WTC11 (cell line): ENCODE measurements around the gene GAR1.

ENCODE experiments used
- ETV6 ChIP-seq: sonication (generic); formaldehyde crosslinking; IDR thresholded peaks from 2 replicates; pipeline ENCODE4 v1.8.1; 2022; ENCODE audit warnings: mild to moderate bottlenecking, missing genetic modification reagents
- SP1 ChIP-seq: sonication (generic); formaldehyde crosslinking; conservative IDR thresholded peaks from 2 replicates; pipeline ENCODE4 v1.8.1; 2022; ENCODE audit warnings: missing genetic modification reagents
- TF ChIP-seq, protein P1 (sequence below): fragments of 200-600 bp; IDR thresholded peaks from 2 replicates; pipeline ENCODE4 v1.8.0; 2022; ENCODE audit warnings: antibody characterized with exemption
- TF ChIP-seq, protein P2 (sequence below): sonication (generic); formaldehyde crosslinking; IDR thresholded peaks from 2 replicates; pipeline ENCODE4 v1.8.1; 2022; ENCODE audit warnings: low read depth, mild to moderate bottlenecking, moderate library complexity, missing genetic modification reagents, borderline replicate concordance
- TF ChIP-seq, protein P3 (sequence below): sonication (generic); formaldehyde crosslinking; conservative IDR thresholded peaks from 2 replicates; pipeline ENCODE4 v1.8.1; 2022; ENCODE audit warnings: mild to moderate bottlenecking, missing genetic modification reagents
- TF ChIP-seq, protein P4 (sequence below): sonication (generic); formaldehyde crosslinking; IDR thresholded peaks from 2 replicates; pipeline ENCODE4 v1.8.1; 2023; ENCODE audit warnings: mild to moderate bottlenecking, missing genetic modification reagents, moderate library complexity

DNA sequence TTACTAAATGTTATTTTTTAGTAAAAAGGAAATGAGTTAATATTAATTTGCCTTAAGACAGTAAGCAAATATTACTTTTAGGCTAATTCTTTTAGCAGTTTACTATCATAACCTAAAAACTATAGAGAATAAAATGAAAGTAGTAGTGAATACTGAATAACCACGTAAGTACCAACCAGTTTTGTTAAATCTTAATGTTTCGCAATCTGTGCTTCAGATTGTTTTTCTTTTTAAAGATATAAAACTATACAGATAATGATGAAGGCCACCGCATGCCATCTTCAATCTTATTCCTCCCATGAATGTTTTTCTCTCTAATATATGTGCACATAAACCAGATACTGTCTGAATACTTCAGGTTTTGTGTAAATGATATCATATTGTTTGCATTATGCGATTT is 18.2 kb downstream of the GAR1 start:
- TF ChIP-seq SP1 (CRISPR knock-in tag) (no peak), ETV6 (no peak)
- TF ChIP-seq, protein P1, sequence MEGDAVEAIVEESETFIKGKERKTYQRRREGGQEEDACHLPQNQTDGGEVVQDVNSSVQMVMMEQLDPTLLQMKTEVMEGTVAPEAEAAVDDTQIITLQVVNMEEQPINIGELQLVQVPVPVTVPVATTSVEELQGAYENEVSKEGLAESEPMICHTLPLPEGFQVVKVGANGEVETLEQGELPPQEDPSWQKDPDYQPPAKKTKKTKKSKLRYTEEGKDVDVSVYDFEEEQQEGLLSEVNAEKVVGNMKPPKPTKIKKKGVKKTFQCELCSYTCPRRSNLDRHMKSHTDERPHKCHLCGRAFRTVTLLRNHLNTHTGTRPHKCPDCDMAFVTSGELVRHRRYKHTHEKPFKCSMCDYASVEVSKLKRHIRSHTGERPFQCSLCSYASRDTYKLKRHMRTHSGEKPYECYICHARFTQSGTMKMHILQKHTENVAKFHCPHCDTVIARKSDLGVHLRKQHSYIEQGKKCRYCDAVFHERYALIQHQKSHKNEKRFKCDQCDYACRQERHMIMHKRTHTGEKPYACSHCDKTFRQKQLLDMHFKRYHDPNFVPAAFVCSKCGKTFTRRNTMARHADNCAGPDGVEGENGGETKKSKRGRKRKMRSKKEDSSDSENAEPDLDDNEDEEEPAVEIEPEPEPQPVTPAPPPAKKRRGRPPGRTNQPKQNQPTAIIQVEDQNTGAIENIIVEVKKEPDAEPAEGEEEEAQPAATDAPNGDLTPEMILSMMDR, result no peak
- TF ChIP-seq, protein P2, sequence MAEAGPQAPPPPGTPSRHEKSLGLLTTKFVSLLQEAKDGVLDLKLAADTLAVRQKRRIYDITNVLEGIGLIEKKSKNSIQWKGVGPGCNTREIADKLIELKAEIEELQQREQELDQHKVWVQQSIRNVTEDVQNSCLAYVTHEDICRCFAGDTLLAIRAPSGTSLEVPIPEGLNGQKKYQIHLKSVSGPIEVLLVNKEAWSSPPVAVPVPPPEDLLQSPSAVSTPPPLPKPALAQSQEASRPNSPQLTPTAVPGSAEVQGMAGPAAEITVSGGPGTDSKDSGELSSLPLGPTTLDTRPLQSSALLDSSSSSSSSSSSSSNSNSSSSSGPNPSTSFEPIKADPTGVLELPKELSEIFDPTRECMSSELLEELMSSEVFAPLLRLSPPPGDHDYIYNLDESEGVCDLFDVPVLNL (CRISPR knock-in tag), result no peak
- TF ChIP-seq, protein P3, sequence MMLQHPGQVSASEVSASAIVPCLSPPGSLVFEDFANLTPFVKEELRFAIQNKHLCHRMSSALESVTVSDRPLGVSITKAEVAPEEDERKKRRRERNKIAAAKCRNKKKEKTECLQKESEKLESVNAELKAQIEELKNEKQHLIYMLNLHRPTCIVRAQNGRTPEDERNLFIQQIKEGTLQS, result no peak
- TF ChIP-seq, protein P4, sequence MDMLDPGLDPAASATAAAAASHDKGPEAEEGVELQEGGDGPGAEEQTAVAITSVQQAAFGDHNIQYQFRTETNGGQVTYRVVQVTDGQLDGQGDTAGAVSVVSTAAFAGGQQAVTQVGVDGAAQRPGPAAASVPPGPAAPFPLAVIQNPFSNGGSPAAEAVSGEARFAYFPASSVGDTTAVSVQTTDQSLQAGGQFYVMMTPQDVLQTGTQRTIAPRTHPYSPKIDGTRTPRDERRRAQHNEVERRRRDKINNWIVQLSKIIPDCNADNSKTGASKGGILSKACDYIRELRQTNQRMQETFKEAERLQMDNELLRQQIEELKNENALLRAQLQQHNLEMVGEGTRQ (CRISPR knock-in tag), result no peak
